K562 (cell line): ENCODE data around the gene GALT. TPM values are rescaled to one million over a fixed set of nuclear protein-coding genes. Genes with fewer than 3 reads are reported as not detected.

ENCODE experiments used
- BCL6 ChIP-seq: fragments of 250-450 bp; sonication (Bioruptor Pico); IDR thresholded peaks from 2 replicates; pipeline ENCODE4 v1.4.0; 2020
- BDP1 ChIP-seq: IDR thresholded peaks from 3 replicates; pipeline ENCODE4 v1.6.1; 2011; ENCODE audit not compliant: insufficient read length, insufficient read depth
- CBX2 ChIP-seq: fragments of 200-600 bp; sonication (generic); IDR thresholded peaks from one replicate; pipeline ENCODE4 v1.6.1; 2012; ENCODE audit warnings: mild to moderate bottlenecking, low read length, inconsistent platforms; ENCODE audit not compliant: insufficient read depth, poor library complexity, severe bottlenecking
- CHD2 ChIP-seq: IDR thresholded peaks from 2 replicates; pipeline ENCODE4 v1.6.1; 2011; ENCODE audit warnings: low read depth, low read length
- CREB3L1 ChIP-seq: fragments of 450-650 bp; IDR thresholded peaks from 2 replicates; pipeline ENCODE4 v1.6.1; 2014; ENCODE audit warnings: low read depth, mild to moderate bottlenecking, moderate library complexity, borderline replicate concordance
- ERF ChIP-seq: fragments of 450-650 bp; formaldehyde crosslinking; IDR thresholded peaks from 2 replicates; pipeline ENCODE4 v1.4.0; 2020; ENCODE audit warnings: mild to moderate bottlenecking, mixed read lengths
- GABPB1 ChIP-seq: sonication (generic); formaldehyde crosslinking; IDR thresholded peaks from 2 replicates; pipeline ENCODE4 v1.8.0; 2022; ENCODE audit warnings: mild to moderate bottlenecking, missing genetic modification reagents
- GTF2E2 ChIP-seq: fragments of 200-800 bp; sonication (Bioruptor generic); IDR thresholded peaks from 2 replicates; pipeline ENCODE4 v1.6.1; 2016; ENCODE audit warnings: missing genetic modification characterization, missing compliant biosample characterization
- JUNB ChIP-seq: fragments of 450-650 bp; formaldehyde crosslinking; conservative IDR thresholded peaks from 2 replicates; pipeline ENCODE4 v1.4.0; 2020; ENCODE audit warnings: mild to moderate bottlenecking
- STAT5A ChIP-seq: IDR thresholded peaks from 2 replicates; pipeline ENCODE4 v1.6.1; 2012; ENCODE audit warnings: low read length, inconsistent platforms, borderline replicate concordance
- TFAM ChIP-seq: fragments of 250-450 bp; sonication (Bioruptor Pico); conservative IDR thresholded peaks from 2 replicates; pipeline ENCODE4 v1.5.0; 2021; ENCODE audit warnings: mild to moderate bottlenecking, moderate library complexity
- ZBTB26 ChIP-seq: fragments of 450-650 bp; formaldehyde crosslinking; IDR thresholded peaks from 2 replicates; pipeline ENCODE4 v1.4.0; 2022; ENCODE audit warnings: missing genetic modification characterization
- ZNF277 ChIP-seq: fragments of 250-450 bp; sonication (Bioruptor Pico); IDR thresholded peaks from 2 replicates; pipeline ENCODE4 v1.8.0; 2022; ENCODE audit warnings: inconsistent platforms, mild to moderate bottlenecking, moderate library complexity, borderline replicate concordance
- ZNF436 ChIP-seq: fragments of 250-450, 450-650 bp; sonication (Bioruptor Pico); formaldehyde crosslinking; IDR thresholded peaks from 2 replicates; pipeline ENCODE4 v1.7.0; 2020; ENCODE audit warnings: mild to moderate bottlenecking
- ZNF695 ChIP-seq: fragments of 450-650 bp; formaldehyde crosslinking; IDR thresholded peaks from 2 replicates; pipeline ENCODE4 v1.4.0; 2020; ENCODE audit warnings: mild to moderate bottlenecking, moderate library complexity
- ZNF764 ChIP-seq: fragments of 250-450 bp; sonication (Bioruptor Pico); IDR thresholded peaks from 2 replicates; pipeline ENCODE4 v1.4.0; 2020; ENCODE audit warnings: low read depth, mild to moderate bottlenecking, moderate library complexity
- ZNF780A ChIP-seq: fragments of 250-450 bp; sonication (Bioruptor Pico); IDR thresholded peaks from 2 replicates; pipeline ENCODE4 v1.5.0; 2021; ENCODE audit warnings: mild to moderate bottlenecking
- polyA plus RNA-seq, 8 experiments: library from polyadenylated mRNA; depleted of rRNA in 4 of 8; stranded (reverse) in 5 of 8; unstranded in 3 of 8; fragments of >200 nt; fragmentation: Nextera tagmentation in 2 of 8; fragmentation: Illumina TruSeq in 1 of 8; extraction: Ambion mirVana in 2 of 8; extraction: Trizol in 1 of 8; gene quantifications; 2 replicates each; pipeline versions ENCODE4 v1.2.1 to v1.2.3, GENCODE V29; 2011 to 2014; ENCODE audit warnings: inconsistent platforms in 1 of 8, missing spikeins in 1 of 8
- total RNA-seq, 7 experiments: library from RNA; depleted of rRNA in 6 of 7; stranded (reverse); fragments of >200 nt in 6 of 7; fragmentation: Illumina TruSeq in 2 of 7; extraction: Trizol in 2 of 7; gene quantifications; 2 replicates each; pipeline versions ENCODE4 v1.2.1 to v1.2.3, GENCODE V29; 2011 to 2021; ENCODE audit warnings: low replicate concordance in 1 of 7

Gene GALT
- total and polyA plus RNA-seq, 9 of the 15 experiments (the other 6 are each of a cell fraction or from before 2014, with no cell fraction given) = 7.3 to 29.2 (median 15.6) TPM

- no peak for TF ChIP-seq ZBTB26 (CRISPR knock-in tag)
- TF ChIP-seq TFAM (CRISPR knock-in tag) = no peak
- no peak for TF ChIP-seq ZNF780A (CRISPR knock-in tag)
- no peak for TF ChIP-seq ZNF277 (CRISPR knock-in tag)
- no peak for TF ChIP-seq CBX2
- TF ChIP-seq BDP1 = no peak
- TF ChIP-seq ERF (CRISPR knock-in tag) = no peak
- TF ChIP-seq BCL6 (CRISPR knock-in tag) = no peak
- TF ChIP-seq ZNF436 (CRISPR knock-in tag) = no peak
- TF ChIP-seq GTF2E2 = 0 out of 2 replicates have a peak, but pooled peaks have one; percentile 19
- no peak for TF ChIP-seq STAT5A
- TF ChIP-seq CHD2 = no peak
- no peak for TF ChIP-seq JUNB (CRISPR knock-in tag)
- no peak for TF ChIP-seq ZNF764 (CRISPR knock-in tag)
- peak; percentile 93 for TF ChIP-seq GABPB1
- TF ChIP-seq ZNF695 (CRISPR knock-in tag) = no peak
- TF ChIP-seq CREB3L1 = no peak
Measured at GRCh38 chr9:34665381-34666250, 19.1 kb downstream of the GALT start (continued).
